GM18519 (cell line): ENCODE measurements around the gene NHLRC3.
"Not testable (repeated sequence)": the region's sequence is repeated elsewhere in the genome, so short reads cannot be mapped to it uniquely, and the experiment has no call there.

Experiments
- ATAC-seq: cut with Tn5 transposase; IDR thresholded peaks from one replicate; pipeline ENCODE4 v1.9.1; 2021; ENCODE audit warnings: mild to moderate bottlenecking, moderate library complexity; ENCODE audit not compliant: unreplicated experiment, low FRiP score

Gene NHLRC3

GRCh38 chr13:39037880-39038568 lies at the start of gene NHLRC3, which contains the start of gene PROSER1:
NHLRC3 (plus strand) TSS chr13:39038456; CDS start chr13:39038640, 184 bp downstream.
PROSER1 (minus strand) TSS chr13:39038089; CDS start chr13:39037242, 847 bp downstream.
- peak; percentile 47 for ATAC-seq

- ATAC-seq, result no peak
These were observed 47.6 kb upstream of the NHLRC3 start, which contains the start of gene STOML3 for GRCh38 chr13:38990693-38991092. STOML3 (minus strand) TSS chr13:38990831; CDS start chr13:38990721, 110 bp downstream.

GRCh38 chr13:38993381-38993780 lies 44.9 kb upstream of the NHLRC3 start:
- ATAC-seq, result no peak

GRCh38 chr13:38998739-38999138 lies 39.5 kb upstream of the NHLRC3 start:
- no peak for ATAC-seq

GRCh38 chr13:39006371-39007111 lies 31.7 kb upstream of the NHLRC3 start:
- not testable (repeated sequence) for ATAC-seq

- no peak for ATAC-seq
These were observed 25.6 kb upstream of the NHLRC3 start for GRCh38 chr13:39012608-39013007.

- no peak for ATAC-seq
These were observed 24.8 kb upstream of the NHLRC3 start for GRCh38 chr13:39013462-39013861.

GRCh38 chr13:39016087-39016486 lies 22.2 kb upstream of the NHLRC3 start:
- ATAC-seq, result peak; percentile 74

GRCh38 chr13:39016787-39017186 lies 21.5 kb upstream of the NHLRC3 start:
- peak; percentile 78 for ATAC-seq

GRCh38 chr13:39020853-39021462 lies 17.3 kb upstream of the NHLRC3 start:
- no peak for ATAC-seq

- no peak for ATAC-seq
These were observed 14.9 kb upstream of the NHLRC3 start for GRCh38 chr13:39023316-39023715.

- no peak for ATAC-seq
These were observed 14.5 kb upstream of the NHLRC3 start for GRCh38 chr13:39023761-39024160.

GRCh38 chr13:39025433-39025839 lies 12.8 kb upstream of the NHLRC3 start:
- ATAC-seq, result no peak

GRCh38 chr13:39032150-39032549 lies 6.1 kb upstream of the NHLRC3 start:
- ATAC-seq, result no peak

GRCh38 chr13:39034085-39034484 lies 4.2 kb upstream of the NHLRC3 start:
- ATAC-seq, result no peak

- ATAC-seq, result no peak
These were observed 3.1 kb upstream of the NHLRC3 start for GRCh38 chr13:39035204-39035603.

- ATAC-seq, result no peak
These were observed 2.5 kb upstream of the NHLRC3 start for GRCh38 chr13:39035799-39036198.

- ATAC-seq, result no peak
These were observed 2.0 kb upstream of the NHLRC3 start for GRCh38 chr13:39036212-39036611.

GRCh38 chr13:39037410-39037879 lies 811 bp upstream of the NHLRC3 start:
- peak; percentile 8 for ATAC-seq

- ATAC-seq, result peak; percentile 17
These were observed 344 bp downstream of the NHLRC3 start for GRCh38 chr13:39038569-39039030.

- no peak for ATAC-seq
These were observed 785 bp downstream of the NHLRC3 start for GRCh38 chr13:39039041-39039440.
